GM20000 (cell line): ENCODE data around the gene UNC119.

Source experiments
- DNase-seq: peaks from one replicate; pipeline ENCODE4 v3.0.0; 2012; ENCODE audit warnings: low spot score
- TF ChIP-seq, protein P1 (sequence below): IDR thresholded peaks from 2 replicates; pipeline ENCODE4 v1.5.1; 2012; ENCODE audit warnings: mild to moderate bottlenecking, control low read depth; ENCODE audit errors: extremely low read depth, missing control alignments

The UNC119 gene

DNA sequence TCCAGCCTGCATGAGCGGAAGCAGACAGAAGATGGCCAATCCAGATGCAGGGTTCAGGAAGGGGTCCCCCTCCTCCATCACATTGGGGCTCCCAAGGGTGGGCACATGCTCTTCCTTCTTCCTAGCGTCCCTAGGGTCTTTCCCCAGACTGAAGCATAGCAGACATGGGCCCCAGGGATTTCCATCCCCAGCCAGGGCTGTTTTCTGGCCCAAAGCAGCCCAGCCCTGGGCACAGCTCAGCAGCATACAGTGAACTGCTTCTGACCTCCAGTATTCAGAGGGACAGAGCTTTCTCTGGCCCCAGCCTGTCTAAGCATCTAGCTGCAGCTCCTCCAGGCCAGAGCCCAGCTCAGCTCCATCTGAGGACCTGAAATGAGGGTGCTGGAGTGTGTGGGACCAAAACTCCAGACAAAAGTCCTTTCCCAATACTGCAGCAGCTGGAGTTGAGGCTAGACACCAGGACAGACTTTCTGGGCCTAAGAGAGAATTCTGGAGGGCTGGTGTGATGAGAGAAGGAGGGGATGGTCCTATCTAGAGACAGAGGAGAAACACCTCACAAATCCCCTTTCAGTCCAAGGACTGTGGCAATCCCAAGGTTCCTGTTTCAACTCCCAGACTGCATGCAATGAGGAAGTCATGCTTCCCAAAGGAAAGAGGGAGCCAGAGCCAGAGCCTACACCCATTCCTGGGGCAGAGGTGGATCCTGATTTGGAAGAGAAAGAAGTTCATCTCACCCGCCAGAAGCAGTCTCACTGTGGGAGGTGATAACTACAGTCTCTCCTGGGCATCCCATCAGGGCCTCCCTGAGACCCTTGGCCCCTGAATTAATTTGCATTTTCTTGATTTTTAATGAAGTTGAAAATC lies 50.8 kb downstream of the UNC119 start:
- no peak for DNase-seq
- TF ChIP-seq, protein P1, sequence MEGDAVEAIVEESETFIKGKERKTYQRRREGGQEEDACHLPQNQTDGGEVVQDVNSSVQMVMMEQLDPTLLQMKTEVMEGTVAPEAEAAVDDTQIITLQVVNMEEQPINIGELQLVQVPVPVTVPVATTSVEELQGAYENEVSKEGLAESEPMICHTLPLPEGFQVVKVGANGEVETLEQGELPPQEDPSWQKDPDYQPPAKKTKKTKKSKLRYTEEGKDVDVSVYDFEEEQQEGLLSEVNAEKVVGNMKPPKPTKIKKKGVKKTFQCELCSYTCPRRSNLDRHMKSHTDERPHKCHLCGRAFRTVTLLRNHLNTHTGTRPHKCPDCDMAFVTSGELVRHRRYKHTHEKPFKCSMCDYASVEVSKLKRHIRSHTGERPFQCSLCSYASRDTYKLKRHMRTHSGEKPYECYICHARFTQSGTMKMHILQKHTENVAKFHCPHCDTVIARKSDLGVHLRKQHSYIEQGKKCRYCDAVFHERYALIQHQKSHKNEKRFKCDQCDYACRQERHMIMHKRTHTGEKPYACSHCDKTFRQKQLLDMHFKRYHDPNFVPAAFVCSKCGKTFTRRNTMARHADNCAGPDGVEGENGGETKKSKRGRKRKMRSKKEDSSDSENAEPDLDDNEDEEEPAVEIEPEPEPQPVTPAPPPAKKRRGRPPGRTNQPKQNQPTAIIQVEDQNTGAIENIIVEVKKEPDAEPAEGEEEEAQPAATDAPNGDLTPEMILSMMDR: no peak

- DNase-seq: peak; percentile 83
- TF ChIP-seq, protein P1: no peak
Measured at GRCh38 chr17:28500712-28501379, 51.6 kb downstream of the UNC119 start.

GRCh38 chr17:28499684-28500357 lies 52.6 kb downstream of the UNC119 start:
- no peak for DNase-seq

DNA sequence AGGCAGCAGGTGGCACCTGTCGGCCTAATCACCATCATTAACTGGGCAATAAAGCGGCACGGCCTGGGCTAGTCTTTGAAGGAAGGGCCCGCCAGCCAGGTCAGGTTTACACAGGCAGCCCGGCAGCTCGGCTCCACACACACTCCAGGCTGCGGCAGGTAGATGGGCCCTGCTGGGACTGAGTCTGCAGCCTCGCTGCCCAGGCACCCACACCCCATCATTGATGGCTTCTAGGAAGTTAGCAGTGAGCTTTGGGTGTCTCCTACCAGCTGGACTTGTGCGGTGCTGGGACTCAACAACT lies 53.1 kb downstream of the UNC119 start:
- DNase-seq: no peak
- TF ChIP-seq, protein P1: no peak

More at GRCh38 chr17:28499684-28500357, 52.6 kb downstream of the UNC119 start:
- TF ChIP-seq, protein P1: no peak

DNA sequence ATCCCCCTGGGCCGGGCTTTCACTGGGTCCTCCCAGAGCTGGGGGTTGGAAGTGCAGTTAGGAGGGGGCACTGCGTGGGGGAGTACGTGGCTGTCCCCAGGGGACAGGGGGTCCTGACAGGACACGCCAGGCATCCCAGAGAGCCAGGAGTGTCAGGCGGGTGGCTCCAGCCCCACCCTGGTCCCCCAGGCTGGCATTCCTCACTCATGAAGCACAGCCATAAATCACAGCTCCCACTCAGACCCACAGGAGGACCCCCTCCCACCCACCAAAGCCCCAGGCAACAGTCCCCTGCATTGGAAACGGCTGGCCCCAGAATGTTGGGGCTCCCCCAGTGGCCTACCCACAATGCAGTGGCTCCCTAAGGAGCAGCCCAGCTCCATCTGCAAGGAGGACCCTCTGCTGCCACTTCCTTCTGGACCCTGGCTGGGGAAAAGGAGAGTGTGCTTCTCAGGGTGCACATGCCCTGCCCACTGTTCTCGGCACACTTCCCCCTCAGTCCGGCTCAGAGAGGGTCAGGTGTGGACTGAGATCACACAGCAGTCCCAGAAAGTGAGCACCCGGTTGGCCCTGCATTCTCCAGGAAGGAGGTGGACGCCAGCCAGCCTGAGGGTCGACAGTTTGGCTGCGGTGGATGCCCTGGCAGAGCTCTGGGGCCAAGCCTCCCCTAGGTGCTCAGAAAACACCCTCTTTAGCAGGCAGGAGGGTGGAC lies 53.6 kb downstream of the UNC119 start:
- TF ChIP-seq, protein P1: no peak
- no peak for DNase-seq

DNA sequence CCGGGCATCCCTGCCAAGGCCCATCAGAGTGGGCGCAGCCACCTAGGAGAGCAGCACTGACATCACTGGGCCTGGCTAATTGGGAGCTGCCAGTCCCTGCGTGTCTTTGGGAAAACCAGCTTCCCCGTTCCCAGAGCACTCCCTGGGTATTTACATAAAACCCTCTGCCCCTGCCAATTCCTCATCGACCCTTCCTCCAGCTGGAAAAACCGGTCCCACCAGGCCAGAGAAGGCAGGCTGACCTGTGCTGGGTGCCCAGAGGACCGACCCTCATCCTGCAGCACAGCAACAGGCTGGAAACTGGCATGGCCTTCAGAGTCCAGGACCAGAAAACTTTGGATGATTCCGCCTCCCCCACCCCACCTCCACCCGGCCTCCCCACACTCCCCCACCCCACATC lies 54.5 kb downstream of the UNC119 start:
- DNase-seq: no peak
- TF ChIP-seq, protein P1: no peak
